SIG-M5 treated with dmso at 0.1 percent for 504 hours (cell line): ENCODE measurements around the gene DMRT1.

ENCODE experiments used
- DNase-seq: peaks from one replicate; lab custom pipeline; 2025; ENCODE audit not compliant: unreplicated experiment; lab: John Stamatoyannopoulos, UW

Gene DMRT1

GRCh38 chr9:841371-842209 lies at the start of gene DMRT1:
DMRT1 (plus strand) TSS chr9:841697; CDS start chr9:841839, 142 bp downstream.
- DNase-seq, result no peak

GRCh38 chr9:792331-793260 lies 48.9 kb upstream of the DMRT1 start:
- DNase-seq, result no peak

- DNase-seq, result peak; percentile 4
Observed at GRCh38 chr9:794386-794785, 47.1 kb upstream of the DMRT1 start.

DNA sequence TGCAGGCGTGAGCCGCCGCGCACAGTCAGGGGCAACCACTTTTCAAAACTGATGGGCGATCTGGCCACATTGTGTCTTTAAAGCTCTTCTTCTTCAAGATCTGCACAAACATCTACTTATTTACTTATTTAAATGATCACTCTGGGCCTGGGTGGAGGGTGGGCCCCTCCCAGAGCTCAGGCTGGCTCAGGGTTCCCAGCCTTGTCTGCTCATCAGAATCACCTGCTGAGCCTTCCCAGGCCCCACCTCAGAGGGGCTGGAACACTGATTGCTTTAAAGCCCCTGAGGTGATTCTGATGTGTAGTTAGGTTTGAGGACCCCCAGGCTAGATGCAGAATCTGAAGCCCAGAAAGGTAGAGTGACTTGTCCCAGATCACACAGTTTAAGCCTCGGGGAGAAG lies 45.6 kb upstream of the DMRT1 start:
- DNase-seq, result no peak

GRCh38 chr9:800591-801150 lies 40.8 kb upstream of the DMRT1 start:
- no peak for DNase-seq

GRCh38 chr9:801399-802071 lies 40.0 kb upstream of the DMRT1 start:
- no peak for DNase-seq

DNA sequence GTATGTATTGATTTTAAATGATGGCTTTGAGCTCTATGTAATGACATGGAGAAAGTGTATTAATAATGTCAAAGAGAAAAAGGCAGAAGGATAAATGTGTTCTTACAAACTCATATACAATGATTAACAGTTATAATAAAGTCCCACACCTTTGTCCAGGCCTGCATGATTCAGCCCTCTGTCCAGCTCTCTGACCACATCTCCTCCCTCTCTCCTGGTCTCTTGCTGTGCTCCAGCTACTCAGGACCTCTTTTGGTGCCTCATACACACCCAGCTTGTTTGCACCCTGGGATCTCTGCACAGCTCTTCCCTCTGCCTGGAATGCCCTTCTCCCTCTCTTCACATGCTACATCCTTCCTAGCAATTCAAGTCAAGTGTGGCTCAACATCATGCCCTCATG lies 37.5 kb upstream of the DMRT1 start:
- DNase-seq, result no peak

GRCh38 chr9:805151-805550 lies 36.3 kb upstream of the DMRT1 start:
- DNase-seq, result no peak

DNA sequence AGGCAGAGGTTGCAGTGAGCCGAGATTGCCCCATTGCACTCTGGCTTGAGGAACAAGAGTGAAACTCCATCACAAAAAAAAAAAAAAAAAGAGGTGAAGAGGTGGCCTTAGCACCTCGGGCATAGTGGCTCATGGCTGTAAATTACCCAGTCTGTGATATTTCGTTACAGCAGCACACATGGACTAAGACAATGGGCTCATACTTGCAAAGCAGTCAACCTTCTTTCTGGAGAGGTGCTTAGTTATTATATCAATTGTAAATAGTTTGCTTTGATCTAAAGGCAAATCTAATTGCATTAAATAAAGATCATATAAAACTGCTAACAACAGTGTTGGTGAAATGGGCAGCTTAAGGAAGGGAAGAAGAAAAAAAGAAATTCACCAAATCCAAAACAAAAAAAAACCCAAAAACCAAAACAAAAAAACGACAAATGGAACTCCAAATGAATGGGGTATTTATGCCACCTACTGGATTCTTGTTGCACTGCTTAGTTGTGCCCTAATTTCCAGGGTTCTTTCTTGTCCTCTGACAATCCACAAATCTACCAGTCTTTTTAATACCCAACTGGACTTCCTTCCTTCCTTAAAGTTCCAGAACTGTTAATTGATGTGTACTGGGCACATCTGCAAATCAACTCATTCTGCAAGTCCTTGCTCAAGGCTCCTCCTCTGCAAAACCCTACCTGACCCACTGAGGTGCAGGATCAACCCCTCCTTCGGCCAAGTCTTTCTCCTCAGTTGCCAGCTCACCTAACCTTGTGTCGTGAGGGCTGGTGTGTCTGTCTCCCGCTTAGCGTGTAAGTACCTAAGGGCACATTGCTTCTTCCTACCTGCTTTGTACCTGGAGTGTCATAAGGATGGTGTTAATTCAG lies 35.0 kb upstream of the DMRT1 start:
- peak; percentile 55 for DNase-seq

- DNase-seq, result no peak
Observed at GRCh38 chr9:811106-811531, 30.4 kb upstream of the DMRT1 start.

DNA sequence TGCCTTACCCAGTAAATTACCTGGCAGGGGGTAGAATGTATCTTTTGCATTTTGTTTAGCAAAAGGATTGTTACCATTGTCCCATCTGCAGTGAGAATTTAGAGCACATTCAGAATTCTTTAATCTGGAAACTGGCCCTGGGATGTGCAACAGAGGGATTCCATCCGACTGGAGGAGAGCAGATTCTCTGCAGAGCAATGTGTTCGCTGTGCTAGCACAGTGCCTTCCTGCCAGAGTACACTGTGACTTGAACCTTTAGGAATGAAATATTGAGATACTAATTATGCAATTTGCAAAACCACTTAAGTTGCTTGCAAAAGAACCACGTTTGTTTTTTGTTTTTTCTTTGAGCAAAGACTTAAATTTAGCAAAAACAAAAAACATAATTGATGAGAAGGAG lies 22.5 kb upstream of the DMRT1 start:
- DNase-seq, result no peak

DNA sequence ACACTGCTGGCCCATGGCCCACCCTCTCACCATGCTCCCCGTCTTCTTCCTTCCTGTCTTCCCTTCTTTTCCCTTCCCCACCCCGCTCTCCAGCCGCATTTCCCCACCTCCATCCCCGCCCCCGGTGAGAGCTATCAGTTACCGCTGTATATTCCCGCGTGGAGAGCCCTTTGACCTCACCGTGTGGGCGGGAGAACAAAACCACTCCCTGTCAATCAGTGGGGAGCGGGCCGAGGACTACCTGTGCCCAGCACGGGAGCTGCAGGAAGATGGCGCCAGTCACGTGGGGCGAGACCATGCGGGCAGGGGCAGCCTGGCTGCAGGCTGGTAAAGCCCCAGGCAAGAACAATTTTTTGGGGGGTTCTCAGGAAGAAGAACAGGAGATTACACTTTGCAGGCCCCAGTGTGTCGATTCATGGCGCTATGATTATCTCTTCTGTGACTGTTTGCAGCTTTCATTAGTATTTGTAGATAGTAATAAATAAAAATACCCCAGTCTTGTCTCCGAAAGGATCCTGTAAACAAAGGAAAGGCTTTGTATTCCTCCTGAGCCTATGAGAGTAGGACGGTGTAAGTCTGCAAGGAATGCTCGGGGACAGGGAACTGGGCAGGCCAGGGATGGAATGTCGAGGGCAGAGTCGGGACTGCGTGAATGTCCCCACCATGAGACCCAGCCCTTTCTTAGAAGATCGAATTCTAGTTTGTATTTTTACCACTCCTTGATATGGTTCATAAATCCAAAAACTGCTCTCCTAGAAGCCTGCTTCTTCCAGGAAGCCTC lies 14.8 kb upstream of the DMRT1 start:
- no peak for DNase-seq

DNA sequence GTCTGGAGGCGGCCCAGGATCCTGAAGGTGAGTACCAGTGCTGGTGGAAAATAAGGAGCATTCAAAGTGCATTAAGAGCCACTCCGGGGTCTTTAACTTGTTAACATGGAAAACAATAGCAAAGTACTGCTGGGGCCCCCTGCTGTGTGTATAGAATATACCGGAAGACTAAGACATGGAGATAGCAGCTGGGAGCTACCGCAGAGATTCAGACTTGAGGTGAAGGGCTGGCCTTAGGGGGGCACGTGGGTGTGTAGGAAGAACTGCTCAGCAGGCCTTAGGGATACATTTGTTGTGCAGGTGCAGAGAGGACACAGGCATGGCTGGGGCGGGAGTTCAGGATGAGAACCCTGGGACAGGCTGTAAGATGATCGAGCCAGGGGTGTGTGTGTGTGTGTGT lies 1.2 kb upstream of the DMRT1 start:
- no peak for DNase-seq

- no peak for DNase-seq
Observed at GRCh38 chr9:842635-843426, 1.3 kb downstream of the DMRT1 start.

DNA sequence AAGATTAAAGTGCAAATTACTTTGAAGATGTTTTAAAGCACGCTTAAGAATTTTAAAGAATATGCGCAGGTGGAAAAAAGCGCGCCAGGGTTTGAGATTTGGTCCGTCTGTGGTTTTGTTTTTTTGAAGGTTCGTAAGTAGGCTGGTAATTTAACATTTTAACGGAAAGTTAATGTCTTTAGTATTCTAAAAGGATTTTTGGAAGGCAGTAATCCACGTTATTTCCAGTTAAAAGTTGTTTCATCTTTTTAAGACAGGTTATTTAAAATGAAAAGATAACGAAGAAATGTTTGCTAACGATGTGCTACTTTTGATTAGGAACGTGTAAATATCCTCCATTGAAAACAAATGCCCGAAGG lies 1.9 kb downstream of the DMRT1 start:
- DNase-seq, result no peak

DNA sequence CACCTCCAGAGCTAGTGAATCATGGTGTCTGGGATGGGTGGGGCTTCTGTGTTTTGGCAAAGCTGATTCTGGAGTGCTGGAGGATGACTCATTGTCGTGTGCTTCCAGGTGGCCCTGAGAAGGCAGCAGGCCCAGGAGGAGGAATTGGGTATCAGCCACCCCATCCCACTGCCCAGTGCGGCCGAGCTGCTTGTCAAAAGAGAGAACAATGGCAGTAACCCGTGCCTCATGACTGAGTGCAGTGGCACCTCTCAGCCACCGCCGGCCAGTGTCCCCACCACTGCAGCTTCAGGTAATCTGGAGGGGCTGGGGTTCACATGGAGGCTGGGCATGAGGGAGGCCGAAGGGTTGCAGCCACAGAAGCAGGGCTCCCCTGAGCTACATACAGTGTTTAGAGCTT lies 5.4 kb downstream of the DMRT1 start:
- DNase-seq, result no peak

- DNase-seq, result no peak
Observed at GRCh38 chr9:847505-847904, 6.0 kb downstream of the DMRT1 start.

DNA sequence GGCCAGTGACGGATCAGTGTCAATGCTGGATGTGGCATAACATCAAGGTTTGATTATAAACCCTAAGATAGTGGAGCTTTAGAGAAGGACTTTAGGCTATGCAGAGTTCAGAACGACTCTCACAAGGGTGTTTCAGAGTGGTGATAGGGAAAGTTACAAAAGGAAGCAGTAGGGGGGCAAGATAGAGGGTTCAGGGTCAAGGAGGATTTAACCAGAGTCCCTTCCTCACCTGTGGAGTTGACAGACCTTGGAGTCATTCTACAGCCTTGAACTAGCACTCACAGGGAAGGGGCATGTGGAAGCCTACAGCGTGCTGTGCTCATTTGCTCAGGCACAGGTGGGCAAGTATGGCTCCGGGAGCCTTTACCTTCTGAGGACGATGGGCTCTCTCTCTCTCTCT lies 7.9 kb downstream of the DMRT1 start:
- no peak for DNase-seq

GRCh38 chr9:852539-852938 lies 11.0 kb downstream of the DMRT1 start:
- no peak for DNase-seq
